Smooth muscle cell (in vitro differentiated cells): ENCODE data around the gene SERPINA6. TPM values are rescaled to one million over a fixed set of nuclear protein-coding genes. Genes with fewer than 3 reads are reported as not detected.

ENCODE experiments used
- DNase-seq: peaks from one replicate; lab custom pipeline; 2025; ENCODE audit not compliant: unreplicated experiment; lab: John Stamatoyannopoulos, UW
- H2AFZ ChIP-seq: fragments of 200-600 bp; sonication (generic); 2 replicates; pipeline ENCODE4 v1.6.0; 2016; ENCODE audit warnings: antibody characterized with exemption, low read depth, mild to moderate bottlenecking
- H3F3A ChIP-seq: fragments of 200-600 bp; sonication (generic); 2 replicates; pipeline ENCODE4 v1.6.0; 2017; ENCODE audit warnings: antibody characterized with exemption, low read depth
- H3K27ac ChIP-seq: fragments of 200-600 bp; sonication (generic); 2 replicates; pipeline ENCODE4 v1.5.1; 2016; ENCODE audit warnings: low read depth, mild to moderate bottlenecking
- H3K27me3 ChIP-seq: fragments of 200-600 bp; sonication (generic); 2 replicates; pipeline ENCODE4 v1.6.1; 2016; ENCODE audit warnings: low read depth, mild to moderate bottlenecking
- H3K36me3 ChIP-seq: fragments of 200-600 bp; sonication (generic); 2 replicates; pipeline ENCODE4 v1.5.1; 2016; ENCODE audit warnings: low read depth
- H3K4me1 ChIP-seq: fragments of 200-600 bp; sonication (generic); 2 replicates; pipeline ENCODE4 v1.5.1; 2016; ENCODE audit warnings: low read depth
- H3K4me2 ChIP-seq: fragments of 200-600 bp; sonication (generic); 2 replicates; pipeline ENCODE4 v1.6.0; 2016; ENCODE audit warnings: mild to moderate bottlenecking
- H3K4me3 ChIP-seq: fragments of 200-600 bp; sonication (generic); 2 replicates; pipeline ENCODE4 v1.5.1; 2016; ENCODE audit warnings: mild to moderate bottlenecking
- H3K79me2 ChIP-seq: fragments of 200-600 bp; sonication (generic); 2 replicates; pipeline ENCODE4 v1.6.0; 2016; ENCODE audit warnings: low read depth, mild to moderate bottlenecking
- H3K9ac ChIP-seq: fragments of 200-600 bp; sonication (generic); 2 replicates; pipeline ENCODE4 v1.6.0; 2016; ENCODE audit warnings: low read depth
- H3K9me3 ChIP-seq: fragments of 200-600 bp; sonication (generic); replicated peaks from 2 replicates; pipeline ENCODE4 v1.5.1; 2016; ENCODE audit warnings: low read depth
- H4K20me1 ChIP-seq: fragments of 200-600 bp; sonication (generic); 2 replicates; pipeline ENCODE4 v1.6.0; 2016; ENCODE audit warnings: low read depth
- WGBS: methylation state at CpG from one replicate; pipeline ENCODE4 v1.1.7; 2016; ENCODE audit warnings: low lambda C conversion rate; 5-methylcytosine and 5-hydroxymethylcytosine counted together
- polyA plus RNA-seq: library from polyadenylated mRNA; unstranded; fragments of >200 nt; fragmentation: Nextera tagmentation; extraction: Ambion mirVana; gene quantifications from 2 replicates; pipeline ENCODE4 v1.2.1, GENCODE V29; 2016
- total RNA-seq: library from RNA; depleted of rRNA; stranded (reverse); fragments of >200 nt; gene quantifications from 2 replicates; pipeline ENCODE4 v1.2.3, GENCODE V29; 2014
- TF ChIP-seq, protein P1 (sequence below): fragments of 200-600 bp; sonication (generic); IDR thresholded peaks from 2 replicates; pipeline ENCODE4 v1.5.1; 2017; ENCODE audit warnings: borderline replicate concordance, mild to moderate bottlenecking, antibody characterized with exemption; ENCODE audit not compliant: insufficient read depth, poor library complexity, severe bottlenecking

Gene SERPINA6
- total and polyA plus RNA-seq, 2 experiments from 2014 or later: not detected

DNA sequence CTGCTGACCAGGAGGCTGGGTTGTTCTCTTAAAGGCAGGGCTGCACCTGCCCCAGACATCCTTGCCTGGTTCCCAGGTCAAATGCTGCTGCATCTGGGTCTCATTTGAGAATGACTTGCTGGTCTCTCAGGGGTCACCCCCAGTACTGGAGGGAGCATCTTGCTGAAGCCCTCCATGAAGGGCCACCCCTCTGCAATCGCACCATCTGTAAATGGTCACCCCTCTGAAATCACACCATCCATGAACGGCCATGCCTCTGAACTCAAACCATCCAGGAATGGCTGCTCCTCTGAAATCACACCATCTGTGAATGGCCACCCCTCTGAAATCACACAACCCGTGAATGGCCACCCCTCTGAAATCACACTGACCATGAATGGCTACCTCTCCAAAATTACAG lies 7.3 kb upstream of the SERPINA6 start:
- Histone ChIP-seq H3K4me3 (no peak overlapping the region), H3K9ac (no peak overlapping the region), H3K9me3 (no peaks in the 10 kb centered on the region), H3K27me3 (no peaks in the 10 kb centered on the region), H3K27ac (no peak overlapping the region), H3F3A (no peaks in the 10 kb centered on the region), H3K4me2 (no peak overlapping the region), H4K20me1 (no peaks in the 10 kb centered on the region), H3K4me1 (no peaks in the 10 kb centered on the region), H3K36me3 (no peaks in the 10 kb centered on the region), H3K79me2 (no peaks in the 10 kb centered on the region), H2AFZ (no peak overlapping the region)
- 90% methylated on average over 3 of the region's 3 CpGs for WGBS
- TF ChIP-seq, protein P1, sequence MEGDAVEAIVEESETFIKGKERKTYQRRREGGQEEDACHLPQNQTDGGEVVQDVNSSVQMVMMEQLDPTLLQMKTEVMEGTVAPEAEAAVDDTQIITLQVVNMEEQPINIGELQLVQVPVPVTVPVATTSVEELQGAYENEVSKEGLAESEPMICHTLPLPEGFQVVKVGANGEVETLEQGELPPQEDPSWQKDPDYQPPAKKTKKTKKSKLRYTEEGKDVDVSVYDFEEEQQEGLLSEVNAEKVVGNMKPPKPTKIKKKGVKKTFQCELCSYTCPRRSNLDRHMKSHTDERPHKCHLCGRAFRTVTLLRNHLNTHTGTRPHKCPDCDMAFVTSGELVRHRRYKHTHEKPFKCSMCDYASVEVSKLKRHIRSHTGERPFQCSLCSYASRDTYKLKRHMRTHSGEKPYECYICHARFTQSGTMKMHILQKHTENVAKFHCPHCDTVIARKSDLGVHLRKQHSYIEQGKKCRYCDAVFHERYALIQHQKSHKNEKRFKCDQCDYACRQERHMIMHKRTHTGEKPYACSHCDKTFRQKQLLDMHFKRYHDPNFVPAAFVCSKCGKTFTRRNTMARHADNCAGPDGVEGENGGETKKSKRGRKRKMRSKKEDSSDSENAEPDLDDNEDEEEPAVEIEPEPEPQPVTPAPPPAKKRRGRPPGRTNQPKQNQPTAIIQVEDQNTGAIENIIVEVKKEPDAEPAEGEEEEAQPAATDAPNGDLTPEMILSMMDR: no peak
- no peak for DNase-seq

GRCh38 chr14:94329857-94330256 lies 6.7 kb upstream of the SERPINA6 start:
- WGBS: 90% methylated on average over 4 of the region's 4 CpGs

GRCh38 chr14:94328196-94328595 lies 5.1 kb upstream of the SERPINA6 start:
- H3K4me2 ChIP-seq: no peak overlapping the region
- 94% methylated on average over 2 of the region's 2 CpGs for WGBS
- H4K20me1 ChIP-seq: no peaks in the 10 kb centered on the region
- H2AFZ ChIP-seq: no peak overlapping the region
- DNase-seq: no peak
- no peaks in the 10 kb centered on the region for H3K36me3 ChIP-seq
- TF ChIP-seq, protein P1: no peak
- no peaks in the 10 kb centered on the region for H3K79me2 ChIP-seq
- no peaks in the 10 kb centered on the region for H3F3A ChIP-seq
- H3K9me3 ChIP-seq: no peaks in the 10 kb centered on the region
- H3K4me1 ChIP-seq: no peaks in the 10 kb centered on the region
- no peaks in the 10 kb centered on the region for H3K27me3 ChIP-seq
- H3K4me3 ChIP-seq: no peak overlapping the region
- no peak overlapping the region for H3K9ac ChIP-seq
- no peak overlapping the region for H3K27ac ChIP-seq

More at GRCh38 chr14:94329857-94330256, 6.7 kb upstream of the SERPINA6 start:
- Histone ChIP-seq H3K27me3 (no peaks in the 10 kb centered on the region), H4K20me1 (no peaks in the 10 kb centered on the region), H3K36me3 (no peaks in the 10 kb centered on the region), H3K9me3 (no peaks in the 10 kb centered on the region), H3K4me1 (no peaks in the 10 kb centered on the region), H3K79me2 (no peaks in the 10 kb centered on the region), H3K27ac (no peak overlapping the region), H3K4me3 (no peak overlapping the region), H3K9ac (no peak overlapping the region), H2AFZ (no peak overlapping the region), H3F3A (no peaks in the 10 kb centered on the region), H3K4me2 (no peak overlapping the region)
- no peak for DNase-seq
- TF ChIP-seq, protein P1: no peak
